ENCODE data around the gene FRMD8.

FRMD8 gene

GRCh38 chr11:65414776-65415498 lies 28.5 kb downstream of the FRMD8 start:
- DNase-seq = no peak

- no peak for DNase-seq
These were observed 29.3 kb downstream of the FRMD8 start for GRCh38 chr11:65415499-65416340.

GRCh38 chr11:65416341-65416824 lies 29.9 kb downstream of the FRMD8 start:
- peak; percentile 80 for DNase-seq

- DNase-seq = no peak
These were observed 30.6 kb downstream of the FRMD8 start for GRCh38 chr11:65416841-65417701.

- DNase-seq = no peak
These were observed 31.4 kb downstream of the FRMD8 start for GRCh38 chr11:65417702-65418430.

GRCh38 chr11:65418431-65418680 lies 31.9 kb downstream of the FRMD8 start:
- no peak for DNase-seq

GRCh38 chr11:65418681-65419459 lies 32.4 kb downstream of the FRMD8 start:
- peak; percentile 96 for DNase-seq

GRCh38 chr11:65419460-65419771 lies 33.0 kb downstream of the FRMD8 start:
- DNase-seq = no peak

GRCh38 chr11:65419772-65420481 lies 33.5 kb downstream of the FRMD8 start:
- DNase-seq = peak; percentile 94

- DNase-seq = no peak
These were observed 34.1 kb downstream of the FRMD8 start for GRCh38 chr11:65420506-65420905.

GRCh38 chr11:65420979-65421793 lies 34.7 kb downstream of the FRMD8 start:
- DNase-seq = peak; percentile 99

- peak; percentile 99 for DNase-seq
These were observed 35.6 kb downstream of the FRMD8 start for GRCh38 chr11:65421794-65422632.

- DNase-seq = peak; percentile 97
These were observed 36.4 kb downstream of the FRMD8 start, which contains the start of gene NEAT1 for GRCh38 chr11:65422633-65423515. TSS of gene NEAT1 (plus strand) at chr11:65422798.

- no peak for DNase-seq
These were observed 37.2 kb downstream of the FRMD8 start for GRCh38 chr11:65423516-65424204.

GRCh38 chr11:65424205-65425104 lies 38.0 kb downstream of the FRMD8 start:
- DNase-seq = peak; percentile 62
